HepG2 (cell line): Measurements from ENCODE around the gene MASP1. TPM values are rescaled to one million over a fixed set of nuclear protein-coding genes. Genes with fewer than 3 reads are reported as not detected.

Experiments
- CAMTA2 ChIP-seq: sonication (generic); formaldehyde crosslinking; IDR thresholded peaks from 2 replicates; pipeline ENCODE4 v1.4.0; 2020; ENCODE audit warnings: mild to moderate bottlenecking, missing genetic modification reagents, borderline replicate concordance
- MXD1 ChIP-seq: sonication (generic); formaldehyde crosslinking; IDR thresholded peaks from 2 replicates; pipeline ENCODE4 v1.4.0; 2020; ENCODE audit warnings: mild to moderate bottlenecking, missing genetic modification reagents
- PHF5A ChIP-seq: IDR thresholded peaks from one replicate; pipeline ENCODE4 v1.6.1; 2018; ENCODE audit warnings: low read depth, missing genetic modification reagents; ENCODE audit not compliant: unreplicated experiment
- polyA plus RNA-seq, 8 experiments: library from polyadenylated mRNA; depleted of rRNA in 3 of 8; stranded (reverse) in 7 of 8; unstranded in 1 of 8; fragments of >200 nt; fragmentation: Illumina TruSeq in 4 of 8; extraction: Trizol in 4 of 8; gene quantifications; 2 replicates each; pipeline versions ENCODE4 v1.2.1 to v1.2.3, GENCODE V29; 2011 to 2016; ENCODE audit warnings: low read depth in 4 of 8, missing spikeins in 1 of 8, mixed read lengths in 1 of 8; ENCODE audit not compliant: insufficient read depth in 1 of 8
- total RNA-seq, 5 experiments: library from RNA; depleted of rRNA; stranded (reverse); fragments of >200 nt; fragmentation: Illumina TruSeq; extraction: Trizol; gene quantifications; 2 replicates each; pipeline ENCODE4 v1.2.3, GENCODE V29; 2016; ENCODE audit warnings: low read depth in 1 of 5
- TF ChIP-seq, protein P1 (sequence below): sonication (generic); formaldehyde crosslinking; IDR thresholded peaks from 2 replicates; pipeline ENCODE4 v1.4.0; 2020; ENCODE audit warnings: mild to moderate bottlenecking, missing genetic modification reagents
- TF ChIP-seq, protein P2 (sequence below): sonication (generic); formaldehyde crosslinking; IDR thresholded peaks from 2 replicates; pipeline ENCODE4 v1.4.0; 2020; ENCODE audit warnings: missing genetic modification reagents

The MASP1 gene
- total and polyA plus RNA-seq, 2 of the 13 experiments (the other 11 are each of a cell fraction or from before 2014, with no cell fraction given): 10.8 to 56.0 TPM

GRCh38 chr3:187208159-187208558 lies 83.4 kb downstream of the MASP1 start (continued):
- TF ChIP-seq, protein P1, sequence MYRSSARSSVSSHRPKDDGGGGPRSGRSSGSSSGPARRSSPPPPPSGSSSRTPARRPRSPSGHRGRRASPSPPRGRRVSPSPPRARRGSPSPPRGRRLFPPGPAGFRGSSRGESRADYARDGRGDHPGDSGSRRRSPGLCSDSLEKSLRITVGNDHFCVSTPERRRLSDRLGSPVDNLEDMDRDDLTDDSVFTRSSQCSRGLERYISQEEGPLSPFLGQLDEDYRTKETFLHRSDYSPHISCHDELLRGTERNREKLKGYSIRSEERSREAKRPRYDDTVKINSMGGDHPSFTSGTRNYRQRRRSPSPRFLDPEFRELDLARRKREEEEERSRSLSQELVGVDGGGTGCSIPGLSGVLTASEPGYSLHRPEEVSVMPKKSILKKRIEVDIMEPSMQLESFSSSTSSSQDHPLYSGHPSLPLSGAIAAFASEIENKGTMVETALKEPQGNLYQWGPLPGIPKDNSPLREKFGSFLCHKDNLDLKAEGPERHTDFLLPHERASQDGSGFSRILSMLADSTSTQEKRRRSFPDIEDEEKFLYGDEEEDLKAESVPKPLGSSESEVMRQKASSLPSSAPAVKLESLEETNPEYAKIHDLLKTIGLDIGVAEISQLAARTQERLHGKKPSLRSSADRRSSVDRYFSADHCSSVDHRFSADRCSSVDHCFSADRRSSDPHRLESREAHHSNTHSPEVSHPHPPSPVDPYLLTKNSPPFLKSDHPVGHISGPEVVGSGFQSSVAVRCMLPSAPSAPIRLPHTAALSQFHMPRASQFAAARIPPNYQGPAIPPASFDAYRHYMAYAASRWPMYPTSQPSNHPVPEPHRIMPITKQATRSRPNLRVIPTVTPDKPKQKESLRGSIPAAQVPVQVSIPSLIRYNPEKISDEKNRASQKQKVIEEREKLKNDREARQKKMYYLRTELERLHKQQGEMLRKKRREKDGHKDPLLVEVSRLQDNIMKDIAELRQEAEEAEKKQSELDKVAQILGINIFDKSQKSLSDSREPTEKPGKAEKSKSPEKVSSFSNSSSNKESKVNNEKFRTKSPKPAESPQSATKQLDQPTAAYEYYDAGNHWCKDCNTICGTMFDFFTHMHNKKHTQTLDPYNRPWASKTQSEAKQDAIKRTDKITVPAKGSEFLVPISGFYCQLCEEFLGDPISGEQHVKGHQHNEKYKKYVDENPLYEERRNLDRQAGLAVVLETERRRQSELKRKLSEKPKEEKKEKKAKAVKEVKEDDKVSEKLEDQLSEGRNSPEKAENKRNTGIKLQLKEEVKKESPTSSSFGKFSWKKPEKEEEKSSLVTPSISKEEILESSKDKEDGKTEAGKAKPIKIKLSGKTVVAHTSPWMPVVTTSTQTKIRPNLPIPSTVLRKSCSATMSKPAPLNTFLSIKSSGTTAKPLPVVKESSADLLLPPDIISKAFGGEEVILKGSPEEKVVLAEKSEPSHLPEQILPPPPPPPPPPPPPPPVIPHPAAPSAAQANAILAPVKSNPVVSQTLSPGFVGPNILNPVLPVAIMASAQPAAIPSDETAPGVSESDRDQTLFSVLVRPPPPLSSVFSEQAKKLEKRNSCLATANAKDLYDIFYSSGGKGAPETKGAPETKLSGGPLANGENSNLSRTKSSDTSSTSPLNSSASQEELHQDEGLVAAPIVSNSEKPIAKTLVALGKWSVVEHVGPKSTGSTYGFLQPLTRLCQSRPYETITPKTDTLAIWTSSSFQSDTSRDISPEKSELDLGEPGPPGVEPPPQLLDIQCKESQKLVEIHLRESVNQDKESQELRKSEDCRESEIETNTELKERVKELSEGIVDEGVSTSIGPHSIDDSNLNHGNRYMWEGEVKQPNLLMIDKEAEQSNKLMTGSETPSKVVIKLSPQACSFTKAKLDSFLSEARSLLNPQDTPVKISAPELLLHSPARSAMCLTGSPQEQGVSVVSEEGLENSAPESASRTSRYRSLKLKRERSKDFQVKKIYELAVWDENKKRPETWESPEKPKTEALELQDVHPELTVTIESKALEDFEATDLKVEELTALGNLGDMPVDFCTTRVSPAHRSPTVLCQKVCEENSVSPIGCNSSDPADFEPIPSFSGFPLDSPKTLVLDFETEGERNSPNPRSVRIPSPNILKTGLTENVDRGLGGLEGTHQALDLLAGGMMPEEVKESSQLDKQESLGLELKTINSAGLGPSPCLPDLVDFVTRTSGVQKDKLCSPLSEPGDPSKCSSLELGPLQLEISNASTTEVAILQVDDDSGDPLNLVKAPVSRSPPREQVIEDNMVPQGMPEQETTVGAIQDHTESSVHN: no peak
- TF ChIP-seq, protein P2, sequence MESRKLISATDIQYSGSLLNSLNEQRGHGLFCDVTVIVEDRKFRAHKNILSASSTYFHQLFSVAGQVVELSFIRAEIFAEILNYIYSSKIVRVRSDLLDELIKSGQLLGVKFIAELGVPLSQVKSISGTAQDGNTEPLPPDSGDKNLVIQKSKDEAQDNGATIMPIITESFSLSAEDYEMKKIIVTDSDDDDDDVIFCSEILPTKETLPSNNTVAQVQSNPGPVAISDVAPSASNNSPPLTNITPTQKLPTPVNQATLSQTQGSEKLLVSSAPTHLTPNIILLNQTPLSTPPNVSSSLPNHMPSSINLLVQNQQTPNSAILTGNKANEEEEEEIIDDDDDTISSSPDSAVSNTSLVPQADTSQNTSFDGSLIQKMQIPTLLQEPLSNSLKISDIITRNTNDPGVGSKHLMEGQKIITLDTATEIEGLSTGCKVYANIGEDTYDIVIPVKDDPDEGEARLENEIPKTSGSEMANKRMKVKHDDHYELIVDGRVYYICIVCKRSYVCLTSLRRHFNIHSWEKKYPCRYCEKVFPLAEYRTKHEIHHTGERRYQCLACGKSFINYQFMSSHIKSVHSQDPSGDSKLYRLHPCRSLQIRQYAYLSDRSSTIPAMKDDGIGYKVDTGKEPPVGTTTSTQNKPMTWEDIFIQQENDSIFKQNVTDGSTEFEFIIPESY (CRISPR knock-in tag): no peak
- TF ChIP-seq CAMTA2 (CRISPR knock-in tag) (no peak), PHF5A (CRISPR knock-in tag) (no peak), MXD1 (CRISPR knock-in tag) (no peak)
- TF ChIP-seq, all 625 proteins: peak for 0
